GM12892 (cell line): ENCODE data around the gene CARMIL1.

ENCODE experiments used
- POLR2A ChIP-seq: IDR thresholded peaks from 2 replicates; pipeline ENCODE4 v1.6.1; 2011; ENCODE audit warnings: low read depth, low read length, control low read depth
- POLR2AphosphoS5 ChIP-seq: IDR thresholded peaks from 2 replicates; pipeline ENCODE4 v1.6.1; 2011; ENCODE audit warnings: low read depth, low read length, control low read depth
- TAF1 ChIP-seq: IDR thresholded peaks from 2 replicates; pipeline ENCODE4 v1.6.1; 2011; ENCODE audit warnings: low read depth, mild to moderate bottlenecking, control low read depth, low read length, borderline replicate concordance

- TF ChIP-seq POLR2A (no peak), TAF1 (no peak), POLR2AphosphoS5 (no peak)
These were observed 91.2 kb downstream of the CARMIL1 start for GRCh38 chr6:25370178-25371036.
